ENCODE data around the gene EXD2. TPM values are rescaled to one million over a fixed set of nuclear protein-coding genes. Genes with fewer than 3 reads are reported as not detected.
A peak's percentile ranks its signal among the peaks of the same experiment; 100 is the strongest.

EXD2 gene
- total and polyA plus RNA-seq, 2 of the 13 experiments (the other 11 are each of a cell fraction or from before 2014, with no cell fraction given), result 9.5 to 15.1 TPM

GRCh38 chr14:69261761-69262331, 70.5 kb downstream of the EXD2 start (continued):
- no peak for TF ChIP-seq ZNF549 (CRISPR knock-in tag; IDR thresholded peaks at IDR 0.05)
- TF ChIP-seq ZNF660 (CRISPR knock-in tag; IDR thresholded peaks at IDR 0.05; ENCODE audit: borderline replicate concordance, low read depth), result no peak
- TF ChIP-seq FOXM1 (CRISPR knock-in tag; IDR thresholded peaks at IDR 0.05), result no peak
- TF ChIP-seq ZNF788 (CRISPR knock-in tag; IDR thresholded peaks at IDR 0.05; ENCODE audit: borderline replicate concordance), result 0 out of 2 replicates have a peak, but pooled peaks have one; percentile 21
- TF ChIP-seq PHF8 (CRISPR knock-in tag; IDR thresholded peaks at IDR 0.05), result no peak
- no peak for TF ChIP-seq ZNF883 (CRISPR knock-in tag; IDR thresholded peaks at IDR 0.05; ENCODE audit: not compliant biosample characterization)
- TF ChIP-seq ARNT (IDR thresholded peaks at IDR 0.05), result no peak
- no peak for TF ChIP-seq ZNF24 (IDR thresholded peaks at IDR 0.05)
- no peak for TF ChIP-seq HIVEP1 (CRISPR knock-in tag; IDR thresholded peaks at IDR 0.05)
- no peak for TF ChIP-seq HMG20A (CRISPR knock-in tag; IDR thresholded peaks at IDR 0.05; ENCODE audit: borderline replicate concordance)
- TF ChIP-seq ZNF124 (CRISPR knock-in tag; IDR thresholded peaks at IDR 0.05), result no peak
- no peak for TF ChIP-seq RFX5 (IDR thresholded peaks at IDR 0.05; ENCODE audit: low read depth, low read length)
- peak; percentile 82 for TF ChIP-seq HNF4A (CRISPR knock-in tag; IDR thresholded peaks at IDR 0.05)
- TF ChIP-seq BCL6 (CRISPR knock-in tag; IDR thresholded peaks at IDR 0.05), result no peak
- TF ChIP-seq SMARCC2 (IDR thresholded peaks at IDR 0.05), result no peak
- TF ChIP-seq ZNF710 (CRISPR knock-in tag; IDR thresholded peaks at IDR 0.05; ENCODE audit: borderline replicate concordance), result no peak
- 0 out of 2 replicates have a peak, but pooled peaks have one; percentile 39 for TF ChIP-seq SRY (CRISPR knock-in tag; IDR thresholded peaks at IDR 0.05)
- TF ChIP-seq ZNF597 (CRISPR knock-in tag; IDR thresholded peaks at IDR 0.05), result no peak
- TF ChIP-seq NFE2L2 (IDR thresholded peaks at IDR 0.05; ENCODE audit: low read length), result no peak
- TF ChIP-seq ZNF225 (CRISPR knock-in tag; IDR thresholded peaks at IDR 0.05), result no peak
- TF ChIP-seq ZNF839 (CRISPR knock-in tag; IDR thresholded peaks at IDR 0.05; ENCODE audit: borderline replicate concordance), result no peak
- TF ChIP-seq CENPBD1 (CRISPR knock-in tag; IDR thresholded peaks at IDR 0.05; ENCODE audit: borderline replicate concordance, low read depth), result no peak
- no peak for TF ChIP-seq ZBTB20 (CRISPR knock-in tag; IDR thresholded peaks at IDR 0.05; ENCODE audit: borderline replicate concordance, low read depth)
- no peak for TF ChIP-seq ZNF180 (CRISPR knock-in tag; IDR thresholded peaks at IDR 0.05; ENCODE audit: borderline replicate concordance, low read depth)
- TF ChIP-seq TBP (CRISPR knock-in tag; IDR thresholded peaks at IDR 0.05), result no peak
- no peak for TF ChIP-seq GPBP1L1 (CRISPR knock-in tag; IDR thresholded peaks at IDR 0.05)
- TF ChIP-seq GLMP (CRISPR knock-in tag; IDR thresholded peaks at IDR 0.05; ENCODE audit: borderline replicate concordance), result no peak

Data from HepG2 (cell line).